Fibroblast of lung (primary cell): ENCODE data around the gene IMPACT.

Experiments used
- EZH2 ChIP-seq: IDR thresholded peaks from 2 replicates; pipeline ENCODE4 v1.5.1; 2012; ENCODE audit warnings: low read length, control low read depth, mild to moderate bottlenecking; ENCODE audit errors: missing control alignments
- TF ChIP-seq, protein P1 (sequence below), 2 donors: IDR thresholded peaks in 1 of 2; conservative IDR thresholded peaks in 1 of 2; 1 replicate in 1 of 2; 2 replicates in 1 of 2; pipeline ENCODE4 v1.5.1; 2011 to 2012; ENCODE audit warnings: low read length in 2 of 2, control low read depth in 1 of 2, inconsistent platforms in 1 of 2, low read depth in 1 of 2, mild to moderate bottlenecking in 1 of 2

DNA sequence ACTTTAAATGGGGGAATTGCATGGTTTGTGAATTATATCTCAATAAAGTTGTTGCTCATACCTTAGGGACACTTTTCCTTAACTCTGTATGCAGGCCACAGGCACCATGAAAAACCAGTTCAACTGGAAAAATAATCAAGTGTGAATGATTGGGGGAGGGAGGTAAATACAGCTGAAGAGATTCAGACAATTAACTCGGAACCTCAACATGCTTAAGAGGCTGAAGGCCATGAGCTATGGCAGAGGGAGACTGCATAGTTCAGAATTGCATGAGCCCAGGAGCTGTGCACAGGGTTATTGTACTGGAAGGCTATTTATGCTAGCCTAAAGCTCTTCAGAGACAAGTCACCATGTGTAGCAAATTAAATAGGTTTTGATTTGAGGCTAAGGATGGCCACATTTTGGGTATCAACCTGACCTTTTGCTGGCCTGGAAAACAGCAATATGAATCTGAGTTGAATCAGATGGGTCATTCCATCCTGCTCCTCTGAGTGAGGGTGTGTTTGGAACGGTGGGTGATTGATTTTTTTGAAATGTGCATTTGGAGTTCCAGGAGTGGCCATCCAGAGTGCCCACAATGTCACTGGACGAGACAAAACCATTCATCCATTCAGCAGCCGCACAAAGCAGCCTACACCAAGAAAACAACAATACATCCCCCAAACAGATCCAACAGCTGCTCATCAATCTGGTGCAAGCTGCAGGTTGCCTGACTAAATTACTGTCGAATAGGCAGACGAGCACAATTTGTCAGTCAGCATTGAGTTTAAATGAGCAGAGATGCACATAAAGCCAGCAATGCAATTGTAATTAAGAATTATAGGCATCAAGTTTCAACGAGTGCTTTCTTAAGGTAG lies 76.4 kb downstream of the IMPACT start:
- TF ChIP-seq, protein P1, sequence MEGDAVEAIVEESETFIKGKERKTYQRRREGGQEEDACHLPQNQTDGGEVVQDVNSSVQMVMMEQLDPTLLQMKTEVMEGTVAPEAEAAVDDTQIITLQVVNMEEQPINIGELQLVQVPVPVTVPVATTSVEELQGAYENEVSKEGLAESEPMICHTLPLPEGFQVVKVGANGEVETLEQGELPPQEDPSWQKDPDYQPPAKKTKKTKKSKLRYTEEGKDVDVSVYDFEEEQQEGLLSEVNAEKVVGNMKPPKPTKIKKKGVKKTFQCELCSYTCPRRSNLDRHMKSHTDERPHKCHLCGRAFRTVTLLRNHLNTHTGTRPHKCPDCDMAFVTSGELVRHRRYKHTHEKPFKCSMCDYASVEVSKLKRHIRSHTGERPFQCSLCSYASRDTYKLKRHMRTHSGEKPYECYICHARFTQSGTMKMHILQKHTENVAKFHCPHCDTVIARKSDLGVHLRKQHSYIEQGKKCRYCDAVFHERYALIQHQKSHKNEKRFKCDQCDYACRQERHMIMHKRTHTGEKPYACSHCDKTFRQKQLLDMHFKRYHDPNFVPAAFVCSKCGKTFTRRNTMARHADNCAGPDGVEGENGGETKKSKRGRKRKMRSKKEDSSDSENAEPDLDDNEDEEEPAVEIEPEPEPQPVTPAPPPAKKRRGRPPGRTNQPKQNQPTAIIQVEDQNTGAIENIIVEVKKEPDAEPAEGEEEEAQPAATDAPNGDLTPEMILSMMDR (conservative IDR thresholded peaks at IDR 0.05 in 1 of 2, IDR thresholded peaks at IDR 0.05 in 1 of 2; ENCODE audit: low read depth in 1 of 2, low read length in 2 of 2): no peak
- no peak for TF ChIP-seq EZH2
